Activated naive CD8-positive, alpha-beta T cell (primary cell): ENCODE data around the gene TNFAIP8L1.

Experiments used
- H3K27ac Mint-ChIP-seq: one replicate; pipeline ENCODE4 v1.8.0; 2021; ENCODE audit warnings: mixed read lengths
- H3K27me3 Mint-ChIP-seq: one replicate; pipeline ENCODE4 v1.8.0; 2021; ENCODE audit warnings: mixed read lengths
- H3K36me3 Mint-ChIP-seq: one replicate; pipeline ENCODE4 v1.8.0; 2021; ENCODE audit warnings: mixed read lengths
- H3K4me1 Mint-ChIP-seq: one replicate; pipeline ENCODE4 v1.8.0; 2021; ENCODE audit warnings: low read depth, mixed read lengths
- H3K4me3 Mint-ChIP-seq: one replicate; pipeline ENCODE4 v1.8.0; 2021; ENCODE audit warnings: mild to moderate bottlenecking, mixed read lengths
- H3K9me3 Mint-ChIP-seq: one replicate; pipeline ENCODE4 v1.8.0; 2021; ENCODE audit warnings: low read depth, mixed read lengths

The TNFAIP8L1 gene

DNA sequence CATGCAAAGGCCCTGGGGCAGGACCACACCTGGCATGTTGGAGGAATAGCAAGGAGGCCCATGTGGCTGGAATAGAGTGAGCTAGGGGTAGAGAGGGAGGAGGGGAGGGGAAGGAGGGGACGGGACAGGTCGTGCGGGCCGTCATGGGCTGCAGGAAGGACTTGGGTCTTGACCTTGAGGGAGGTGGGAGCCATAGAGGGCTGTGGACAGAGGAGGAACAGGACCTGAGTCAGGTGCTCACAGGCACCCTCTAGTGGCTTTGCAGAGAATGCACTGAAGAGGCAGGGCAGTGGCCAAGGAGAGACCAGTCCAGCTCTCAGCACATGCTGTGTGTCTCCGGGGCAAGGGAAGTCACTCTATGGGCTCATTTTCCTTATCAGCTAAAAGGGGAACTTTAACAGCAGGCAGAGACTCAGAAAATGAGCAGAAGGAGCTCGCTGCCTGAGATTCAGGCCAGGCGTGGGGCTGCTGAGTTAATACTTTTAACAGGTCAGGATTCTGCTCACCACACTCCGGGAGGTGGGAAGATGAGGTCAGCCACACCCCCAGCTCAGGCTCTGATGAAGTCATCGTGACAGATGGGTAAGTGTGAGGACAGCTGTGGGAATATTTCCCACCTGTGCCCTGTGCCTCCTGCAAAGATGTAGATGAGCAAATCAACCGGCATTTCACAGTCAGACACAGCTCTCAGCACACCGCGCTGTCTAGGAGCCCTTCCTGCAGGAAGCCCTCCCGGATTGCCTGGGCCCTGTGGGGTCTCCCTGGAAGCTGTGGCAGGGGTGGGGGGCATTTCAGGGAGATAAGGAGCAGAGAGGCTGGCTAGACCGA, 6.0 kb upstream of the TNFAIP8L1 start:
- Mint-ChIP-seq H3K4me1 (peaks cover 15% of the 10 kb centered on the region), H3K4me3 (no peak overlapping the region)

GRCh38 chr19:4635754-4636116, 3.6 kb upstream of the TNFAIP8L1 start:
- H3K9me3 Mint-ChIP-seq: no peaks in the 10 kb centered on the region
- H3K4me3 Mint-ChIP-seq: peak overlapping the region; percentile 32
- no peaks in the 10 kb centered on the region for H3K36me3 Mint-ChIP-seq
- no peak overlapping the region for H3K27ac Mint-ChIP-seq
- peaks cover 29% of the 10 kb centered on the region for H3K4me1 Mint-ChIP-seq
- no peaks in the 10 kb centered on the region for H3K27me3 Mint-ChIP-seq

More for the DNA sequence above, 6.0 kb upstream of the TNFAIP8L1 start:
- Mint-ChIP-seq H3K27me3 (no peaks in the 10 kb centered on the region), H3K27ac (no peak overlapping the region), H3K9me3 (no peaks in the 10 kb centered on the region), H3K36me3 (no peaks in the 10 kb centered on the region)

GRCh38 chr19:4636151-4636717, 3.1 kb upstream of the TNFAIP8L1 start:
- Mint-ChIP-seq H3K4me3 (peak overlapping the region; percentile 38), H3K9me3 (no peaks in the 10 kb centered on the region)

DNA sequence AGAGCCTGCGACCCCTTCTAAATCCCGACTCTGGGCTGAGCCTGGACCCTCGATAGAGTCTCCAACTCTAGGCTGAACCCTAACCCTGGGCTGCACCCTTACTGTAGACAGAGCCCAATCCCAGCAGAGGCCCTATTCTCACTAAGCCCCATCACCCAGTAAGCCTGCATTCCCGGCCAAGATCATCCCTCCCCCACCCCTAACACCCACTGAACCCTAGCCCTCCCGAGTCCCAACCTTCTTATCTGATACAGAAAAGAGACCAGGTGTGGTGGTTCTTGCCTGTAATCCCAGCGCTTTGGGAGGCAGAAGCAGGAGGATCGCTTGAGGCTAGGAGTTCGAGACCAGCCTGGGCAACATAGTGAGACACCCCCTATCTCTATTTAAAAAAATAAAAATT, 2.6 kb upstream of the TNFAIP8L1 start:
- Mint-ChIP-seq H3K27ac (no peak overlapping the region), H3K36me3 (no peaks in the 10 kb centered on the region), H3K9me3 (no peaks in the 10 kb centered on the region), H3K27me3 (no peaks in the 10 kb centered on the region), H3K4me1 (peaks cover 33% of the 10 kb centered on the region), H3K4me3 (peak overlapping the region; percentile 38)

More at GRCh38 chr19:4636151-4636717, 3.1 kb upstream of the TNFAIP8L1 start:
- Mint-ChIP-seq H3K36me3 (no peaks in the 10 kb centered on the region), H3K27me3 (no peaks in the 10 kb centered on the region), H3K4me1 (peaks cover 31% of the 10 kb centered on the region), H3K27ac (no peak overlapping the region)

DNA sequence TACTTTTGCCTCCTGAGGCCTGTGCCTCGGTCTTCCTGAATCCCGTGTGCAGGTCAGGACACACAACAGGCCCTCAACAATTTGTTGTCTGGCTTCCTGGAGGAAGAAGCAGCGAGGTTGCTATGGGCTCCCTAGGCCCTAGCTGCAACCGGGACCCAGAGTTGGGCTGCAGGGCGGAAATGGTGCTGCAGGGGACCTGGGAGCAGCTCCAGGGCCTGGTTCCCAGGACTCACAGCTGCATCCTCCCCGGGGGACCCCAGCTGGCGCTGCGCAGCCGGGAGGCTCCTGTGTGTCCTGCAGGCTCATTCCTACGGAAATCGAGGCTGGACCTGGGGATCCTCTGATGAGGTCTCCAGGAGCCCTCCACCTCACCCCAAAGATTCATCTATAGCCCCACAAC, 999 bp upstream of the TNFAIP8L1 start:
- Mint-ChIP-seq H3K9me3 (no peaks in the 10 kb centered on the region), H3K27ac (peak overlapping the region; percentile 99), H3K36me3 (no peaks in the 10 kb centered on the region), H3K4me1 (peaks cover 33% of the 10 kb centered on the region), H3K4me3 (peak overlapping the region; percentile 84), H3K27me3 (no peaks in the 10 kb centered on the region)

DNA sequence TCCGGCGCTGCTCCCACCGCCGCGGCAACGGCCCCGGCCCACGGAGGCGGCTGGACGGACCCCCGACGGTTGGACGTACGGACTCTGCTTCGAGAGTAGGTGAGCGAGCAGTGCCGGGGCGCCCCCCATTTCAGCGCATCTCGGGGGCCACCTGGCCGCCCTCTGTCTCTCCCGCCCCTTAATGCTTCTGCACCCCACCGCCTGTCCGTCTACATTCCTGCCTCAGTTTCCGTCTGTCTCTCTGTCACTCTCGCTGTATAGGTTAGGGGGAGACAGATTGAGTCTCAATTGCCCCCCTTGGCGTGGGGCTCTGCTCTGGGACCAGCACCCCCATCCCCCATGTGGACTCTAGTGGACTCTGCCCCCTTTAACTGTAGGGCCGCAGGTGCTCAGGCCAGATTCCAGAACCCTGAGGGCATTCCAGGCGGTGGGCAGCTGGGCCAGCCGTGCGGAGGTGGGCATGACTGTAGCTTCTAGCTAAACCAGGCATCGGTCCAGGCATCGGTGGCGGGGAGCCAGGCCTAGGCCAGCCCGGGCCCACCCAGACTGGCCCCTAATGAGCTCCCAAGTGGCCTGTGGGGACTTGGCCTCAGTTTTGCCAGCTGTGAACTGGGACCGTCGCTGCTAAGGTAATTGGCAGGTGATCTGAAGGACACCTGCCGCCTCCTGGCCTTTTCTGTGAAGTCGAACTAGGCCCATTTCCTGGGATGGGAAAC, 373 bp downstream of the TNFAIP8L1 start:
- H3K27ac Mint-ChIP-seq: peak overlapping the region; percentile 78
- peaks cover 32% of the 10 kb centered on the region for H3K4me1 Mint-ChIP-seq
- H3K36me3 Mint-ChIP-seq: no peaks in the 10 kb centered on the region
- no peaks in the 10 kb centered on the region for H3K27me3 Mint-ChIP-seq
- H3K4me3 Mint-ChIP-seq: peak overlapping the region; percentile 93
- no peaks in the 10 kb centered on the region for H3K9me3 Mint-ChIP-seq

DNA sequence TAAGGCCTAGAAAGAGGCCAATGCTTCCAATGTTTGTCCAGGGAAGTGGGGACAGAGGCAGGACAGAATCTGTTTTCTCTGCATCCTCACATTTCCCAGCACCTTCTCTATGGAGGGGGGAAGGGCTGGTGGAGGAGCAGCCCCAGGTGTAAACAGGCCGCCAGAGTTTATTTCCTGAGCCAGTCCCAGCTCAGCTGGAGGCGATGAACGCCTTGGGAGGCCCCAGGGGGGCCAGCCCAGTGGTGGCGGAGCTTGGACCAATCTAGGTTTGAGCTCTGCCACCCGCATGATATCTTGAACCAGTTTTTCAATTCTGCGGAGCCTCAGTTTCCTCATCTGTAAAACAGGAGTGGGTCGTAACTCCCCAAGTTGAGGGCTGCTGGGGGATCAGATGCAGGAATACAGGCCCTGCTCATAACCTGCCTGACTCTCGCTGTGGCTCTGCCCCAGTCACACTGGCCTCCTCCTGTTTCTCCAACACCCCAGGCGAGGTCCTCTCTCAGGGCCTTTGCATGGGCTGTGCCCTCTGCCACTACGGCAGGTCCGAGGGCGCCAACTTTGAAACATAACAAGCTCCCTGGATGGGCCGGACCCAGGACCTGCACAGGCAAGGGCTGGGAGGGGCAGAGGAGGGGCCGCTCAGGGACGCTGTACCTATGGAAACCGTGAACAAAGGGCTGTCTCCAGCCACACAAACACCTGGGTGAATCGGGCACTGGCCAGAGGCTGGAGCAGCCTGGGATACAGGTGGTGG, 1.1 kb downstream of the TNFAIP8L1 start:
- Mint-ChIP-seq H3K27me3 (no peaks in the 10 kb centered on the region), H3K4me3 (peak overlapping the region; percentile 93), H3K9me3 (no peaks in the 10 kb centered on the region), H3K36me3 (no peaks in the 10 kb centered on the region), H3K27ac (no peak overlapping the region), H3K4me1 (peaks cover 32% of the 10 kb centered on the region)

DNA sequence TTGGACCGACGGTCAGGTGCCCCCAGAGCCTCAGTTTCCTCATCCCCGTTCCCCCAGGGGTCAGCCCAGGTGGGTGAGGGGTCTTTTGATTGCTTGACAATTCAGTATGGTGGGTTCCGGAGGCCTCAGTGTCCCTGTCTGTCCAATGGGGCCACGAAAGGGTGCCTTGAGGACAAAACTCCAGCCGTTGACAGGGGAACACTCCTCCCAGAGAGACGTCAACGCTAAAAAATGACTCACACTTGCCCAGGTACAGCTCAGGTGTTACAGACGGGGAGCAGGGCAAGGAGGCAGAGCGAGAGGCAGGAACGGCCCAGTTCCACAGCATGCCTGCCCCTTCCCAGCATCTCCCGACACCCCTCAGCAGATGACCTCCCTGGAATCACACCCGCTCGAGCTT, 1.8 kb downstream of the TNFAIP8L1 start:
- Mint-ChIP-seq H3K4me3 (peak overlapping the region; percentile 59), H3K36me3 (no peaks in the 10 kb centered on the region)

GRCh38 chr19:4642625-4643024, 3.3 kb downstream of the TNFAIP8L1 start:
- Mint-ChIP-seq H3K27me3 (no peaks in the 10 kb centered on the region), H3K36me3 (no peaks in the 10 kb centered on the region), H3K27ac (no peak overlapping the region), H3K4me1 (peaks cover 22% of the 10 kb centered on the region), H3K9me3 (no peaks in the 10 kb centered on the region), H3K4me3 (no peak overlapping the region)

More for the DNA sequence above, 1.8 kb downstream of the TNFAIP8L1 start:
- Mint-ChIP-seq H3K4me1 (peaks cover 32% of the 10 kb centered on the region), H3K27ac (no peak overlapping the region), H3K27me3 (no peaks in the 10 kb centered on the region), H3K9me3 (no peaks in the 10 kb centered on the region)

- Mint-ChIP-seq H3K9me3 (no peaks in the 10 kb centered on the region), H3K4me1 (peaks cover 9% of the 10 kb centered on the region), H3K27ac (no peak overlapping the region), H3K27me3 (no peaks in the 10 kb centered on the region), H3K4me3 (no peak overlapping the region), H3K36me3 (no peaks in the 10 kb centered on the region)
These were observed 6.4 kb downstream of the TNFAIP8L1 start for GRCh38 chr19:4645718-4646117.

GRCh38 chr19:4647676-4648644, 8.6 kb downstream of the TNFAIP8L1 start:
- H3K36me3 Mint-ChIP-seq: no peaks in the 10 kb centered on the region
- no peak overlapping the region for H3K4me3 Mint-ChIP-seq
- H3K27ac Mint-ChIP-seq: no peak overlapping the region
- no peaks in the 10 kb centered on the region for H3K9me3 Mint-ChIP-seq
- peaks cover 3% of the 10 kb centered on the region for H3K4me1 Mint-ChIP-seq
- no peaks in the 10 kb centered on the region for H3K27me3 Mint-ChIP-seq

DNA sequence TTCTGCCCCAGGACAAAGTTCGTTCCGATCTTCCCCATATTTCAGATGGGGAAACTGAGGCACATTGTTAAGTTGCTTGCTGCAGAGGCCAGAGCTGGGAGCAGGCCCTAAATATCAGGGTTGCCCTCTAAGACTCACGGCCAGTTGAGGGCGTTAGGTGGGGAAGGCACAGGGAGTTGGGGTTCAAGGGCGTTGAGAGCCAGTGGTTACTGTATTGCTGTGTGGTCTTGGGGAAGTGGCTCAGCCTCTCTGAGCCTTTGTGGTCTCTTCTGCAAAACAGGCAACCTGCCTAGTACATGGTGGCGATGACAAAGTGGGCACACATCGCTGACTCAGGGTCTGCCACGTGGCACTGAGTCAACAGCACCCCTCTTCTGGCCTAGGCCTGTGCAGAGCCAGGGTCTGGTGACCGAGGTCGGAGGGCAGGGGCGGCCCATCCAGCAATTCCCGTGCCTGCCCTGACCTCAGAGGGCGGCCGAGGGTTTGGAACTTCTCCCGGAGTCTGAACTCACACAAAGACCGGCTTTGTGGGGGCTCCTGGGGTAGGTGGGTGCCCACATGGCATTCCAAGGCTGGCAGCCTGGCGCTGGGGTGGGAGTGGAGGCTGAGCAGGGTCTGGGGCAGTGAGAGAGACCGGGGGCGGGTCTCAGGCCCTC, 10.2 kb downstream of the TNFAIP8L1 start:
- H3K36me3 Mint-ChIP-seq: no peaks in the 10 kb centered on the region
- peaks cover 3% of the 10 kb centered on the region for H3K4me1 Mint-ChIP-seq
- H3K9me3 Mint-ChIP-seq: no peaks in the 10 kb centered on the region
- H3K27ac Mint-ChIP-seq: no peak overlapping the region
- H3K27me3 Mint-ChIP-seq: no peaks in the 10 kb centered on the region
- no peak overlapping the region for H3K4me3 Mint-ChIP-seq

GRCh38 chr19:4650159-4650558, 10.8 kb downstream of the TNFAIP8L1 start:
- H3K4me1 Mint-ChIP-seq: peaks cover 3% of the 10 kb centered on the region
- H3K36me3 Mint-ChIP-seq: peaks cover under 1% of the 10 kb centered on the region
- H3K27me3 Mint-ChIP-seq: no peaks in the 10 kb centered on the region
- no peak overlapping the region for H3K4me3 Mint-ChIP-seq
- no peaks in the 10 kb centered on the region for H3K9me3 Mint-ChIP-seq
- H3K27ac Mint-ChIP-seq: peak overlapping the region; percentile 76
